HG03280 (cell line): ENCODE results near the gene MYLK.

Experiments used
- ATAC-seq: cut with Tn5 transposase; IDR thresholded peaks from one replicate; pipeline ENCODE4 v1.9.1; 2021; ENCODE audit warnings: mild to moderate bottlenecking, moderate library complexity; ENCODE audit not compliant: unreplicated experiment

MYLK gene

DNA sequence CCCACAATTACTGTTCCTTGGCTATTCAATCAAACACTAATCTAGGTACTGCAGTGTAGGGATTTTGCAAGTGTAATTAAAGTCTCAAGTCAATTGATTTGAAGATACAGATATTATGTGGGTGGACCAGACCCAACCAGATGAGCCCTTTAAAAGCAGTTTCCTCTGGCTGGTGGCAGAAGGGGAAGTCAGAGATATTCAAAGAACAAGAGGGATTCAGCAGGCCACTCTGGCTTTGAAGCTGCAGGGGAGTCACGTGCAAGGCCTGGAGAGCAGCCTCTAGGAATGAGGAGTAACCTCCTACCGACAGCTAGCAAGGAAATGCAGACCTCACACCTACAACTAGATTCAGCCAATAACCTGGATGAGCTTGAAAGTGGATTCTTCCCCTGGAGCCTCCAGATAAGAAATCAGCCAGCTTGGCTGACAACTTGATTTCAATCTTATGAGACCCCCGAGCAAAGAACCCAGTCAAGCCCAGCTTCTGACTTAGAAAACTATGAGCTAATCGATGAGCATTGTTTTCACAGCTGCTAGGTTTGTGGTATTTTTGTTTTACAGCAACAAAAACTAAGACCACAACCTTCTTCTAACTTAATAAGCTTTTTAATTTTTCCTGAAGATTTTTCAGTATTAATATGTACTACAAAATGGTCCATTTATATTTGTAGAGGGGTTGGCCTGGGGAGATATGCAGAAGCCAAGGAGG, 312.7 kb downstream of the MYLK start:
- no peak for ATAC-seq

DNA sequence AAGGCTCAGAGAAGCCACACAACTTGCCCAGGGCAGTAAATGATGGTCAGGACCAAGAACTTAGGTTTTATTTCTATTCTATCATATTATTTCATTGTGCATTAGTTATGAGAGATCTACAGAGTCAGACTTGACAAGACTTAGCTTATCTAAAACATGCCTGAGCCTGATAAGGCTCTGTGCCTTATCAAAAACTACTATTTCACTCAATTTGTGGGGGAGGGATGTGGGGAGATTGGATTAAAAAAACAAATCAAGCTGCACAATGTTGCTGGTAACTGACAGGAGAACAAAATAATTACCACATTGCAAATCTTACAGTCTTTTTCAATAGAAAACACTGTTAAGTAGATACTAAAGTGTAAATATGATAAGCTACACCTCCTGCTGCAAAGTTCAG, 315.3 kb downstream of the MYLK start:
- no peak for ATAC-seq

DNA sequence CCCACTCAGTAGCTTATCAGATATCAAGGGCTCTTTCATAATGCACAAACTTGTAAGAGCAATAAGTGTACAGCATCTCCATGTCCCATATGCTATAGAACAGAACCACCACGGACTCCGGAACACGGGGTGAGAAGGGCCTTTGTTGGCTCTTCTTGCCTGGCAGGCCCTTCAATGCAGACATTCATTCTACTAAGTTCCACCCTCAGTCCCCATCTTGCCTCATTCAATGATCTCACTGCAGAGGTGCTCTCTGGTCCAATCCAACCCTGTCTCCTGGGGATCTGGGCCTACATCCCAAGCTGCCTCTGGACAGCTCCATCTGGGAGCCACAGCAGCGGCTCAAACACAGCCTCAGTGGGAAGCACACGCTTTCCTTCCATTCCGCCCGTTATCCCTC, 316.1 kb downstream of the MYLK start:
- no peak for ATAC-seq

GRCh38 chr3:123564056-123564455, 320.1 kb downstream of the MYLK start:
- ATAC-seq: no peak

GRCh38 chr3:123562547-123562946, 321.6 kb downstream of the MYLK start:
- ATAC-seq: no peak

GRCh38 chr3:123561188-123561587, 322.9 kb downstream of the MYLK start:
- no peak for ATAC-seq
